GM21528 (cell line): ENCODE results near the gene LIN52.
"Not testable (repeated sequence)": the region's sequence is repeated elsewhere in the genome, so short reads cannot be mapped to it uniquely, and the experiment has no call there.

Experiments used
- ATAC-seq: cut with Tn5 transposase; IDR thresholded peaks from one replicate; pipeline ENCODE4 v1.9.1; 2021; ENCODE audit warnings: mild to moderate bottlenecking, moderate library complexity; ENCODE audit not compliant: unreplicated experiment, low FRiP score

Gene LIN52

GRCh38 chr14:74089251-74090020, 4.7 kb downstream of the LIN52 start:
- ATAC-seq, result no peak

GRCh38 chr14:74105381-74105780, 20.6 kb downstream of the LIN52 start:
- no peak for ATAC-seq

GRCh38 chr14:74109369-74109768, 24.6 kb downstream of the LIN52 start:
- no peak for ATAC-seq

DNA sequence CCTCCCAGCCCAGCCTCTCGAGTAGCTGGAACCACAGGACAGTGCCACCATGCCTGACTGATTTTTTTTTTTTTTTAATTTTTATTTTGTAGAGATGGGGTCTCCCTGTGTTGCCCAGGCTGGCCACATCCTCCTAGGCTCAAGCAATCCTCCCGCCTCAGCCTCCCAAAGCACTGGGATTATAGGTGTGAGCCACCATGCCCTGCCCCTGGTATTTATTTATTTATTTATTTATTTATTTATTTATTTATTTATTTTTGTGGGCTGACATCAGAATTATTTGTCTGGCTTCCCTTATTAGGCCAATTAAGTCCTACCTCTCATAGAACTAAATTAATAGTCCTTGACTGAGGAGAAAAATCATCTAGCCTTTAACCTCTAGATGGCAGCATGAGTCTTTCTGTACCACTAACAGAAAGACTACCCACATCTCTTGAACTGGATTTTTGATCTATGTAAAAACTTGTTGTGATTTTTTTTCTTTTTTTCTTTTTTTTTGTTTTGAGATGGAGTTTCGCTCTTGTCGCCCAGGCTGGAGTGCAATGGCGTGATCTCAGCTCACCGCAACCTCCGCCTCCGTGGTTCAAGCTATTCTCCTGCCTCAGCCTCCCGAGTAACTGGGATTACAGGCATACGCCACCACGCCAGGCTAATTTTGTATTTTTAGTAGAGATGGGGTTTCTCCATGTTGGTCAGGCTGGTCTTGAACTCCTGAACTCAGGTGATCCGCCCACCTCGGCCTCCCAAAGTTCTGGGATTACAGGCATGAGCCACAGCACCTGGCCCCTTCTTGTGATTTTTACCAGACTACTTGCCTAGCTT, 26.9 kb downstream of the LIN52 start:
- not testable (repeated sequence) for ATAC-seq

GRCh38 chr14:74125487-74125886, 40.7 kb downstream of the LIN52 start:
- not testable (repeated sequence) for ATAC-seq

DNA sequence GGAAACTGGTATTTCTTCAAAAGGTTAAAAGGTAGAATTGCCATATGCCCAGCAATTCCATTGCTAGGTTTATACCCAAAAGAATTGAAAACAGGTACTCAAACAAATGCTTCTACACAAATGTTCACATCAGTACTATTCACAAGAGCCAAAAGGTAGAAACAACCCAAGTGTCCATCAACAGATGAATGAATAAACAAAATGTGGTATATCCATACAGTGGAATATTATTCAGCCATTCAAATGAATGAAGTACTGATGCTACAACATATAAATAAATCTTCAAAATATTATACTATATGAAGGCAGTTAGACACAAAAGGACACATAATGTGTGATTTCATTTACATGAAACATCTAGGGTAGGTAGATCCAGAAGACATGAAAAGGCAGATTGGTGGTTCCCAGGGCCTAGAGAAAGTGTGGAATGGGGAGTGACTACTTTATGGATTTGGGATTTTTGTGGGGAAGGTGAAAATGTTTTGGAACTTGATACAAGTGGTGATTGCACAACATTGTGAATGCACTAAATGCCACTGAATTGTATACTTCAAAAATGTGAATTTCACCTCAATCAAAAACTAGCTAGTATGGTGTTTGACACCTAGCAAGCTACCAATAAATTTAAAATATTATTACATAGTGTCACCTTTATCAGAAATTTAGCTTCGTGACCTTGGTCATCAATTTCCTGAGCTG, 41.7 kb downstream of the LIN52 start:
- no peak for ATAC-seq

DNA sequence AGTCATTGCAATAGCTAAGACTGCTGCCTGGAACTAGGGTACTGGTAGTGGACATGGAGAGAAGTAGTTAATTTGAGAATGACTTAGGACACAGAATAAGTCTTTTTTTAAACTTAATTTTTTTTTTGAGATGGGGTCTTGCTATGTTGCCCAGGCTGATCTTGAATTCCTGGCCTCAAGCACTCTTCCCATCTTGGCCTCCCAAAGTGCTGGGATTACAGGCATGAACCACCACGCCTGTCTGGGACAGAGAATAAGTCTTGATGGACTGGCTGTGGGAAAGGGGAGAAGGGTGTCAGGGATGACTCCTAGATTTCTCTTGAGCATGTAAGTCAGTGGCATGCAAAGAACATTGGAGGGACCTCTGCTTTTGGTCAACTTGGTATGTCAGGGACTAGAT, 42.9 kb downstream of the LIN52 start:
- ATAC-seq, result no peak

DNA sequence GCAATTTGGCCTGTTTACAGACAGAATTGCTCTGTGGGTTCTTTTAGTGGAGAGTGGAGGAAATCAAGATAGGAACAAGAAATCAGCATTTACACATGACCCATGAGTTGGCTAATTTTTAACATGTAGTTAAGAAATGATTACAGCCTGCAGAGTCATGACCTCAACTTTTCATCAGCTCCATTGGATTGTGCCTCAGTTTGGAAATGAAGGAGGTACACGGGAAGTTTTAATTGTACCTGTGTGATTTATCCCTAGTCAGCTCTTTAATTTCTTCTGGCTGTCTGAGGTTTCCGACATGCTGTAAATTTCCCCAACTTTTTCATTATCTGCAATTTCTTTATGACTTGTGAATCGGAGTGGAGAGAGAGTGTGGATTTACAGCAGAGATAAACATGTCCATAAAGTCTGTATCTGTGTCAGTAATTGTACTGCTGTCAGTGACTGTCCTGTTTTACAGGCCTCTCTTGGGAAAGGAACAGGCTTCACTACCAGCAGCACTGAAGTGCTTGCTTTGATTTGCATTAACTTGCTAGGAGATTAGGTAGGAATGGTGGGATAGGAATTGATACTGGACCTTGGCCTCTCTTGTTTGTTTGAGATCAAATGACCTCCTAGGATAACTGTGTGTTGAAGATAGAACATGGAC, 49.2 kb downstream of the LIN52 start:
- ATAC-seq, result no peak

GRCh38 chr14:74134484-74134883, 49.7 kb downstream of the LIN52 start:
- ATAC-seq, result no peak

GRCh38 chr14:74135426-74135825, 50.7 kb downstream of the LIN52 start:
- ATAC-seq, result no peak

GRCh38 chr14:74140374-74140850, 55.7 kb downstream of the LIN52 start:
- no peak for ATAC-seq

DNA sequence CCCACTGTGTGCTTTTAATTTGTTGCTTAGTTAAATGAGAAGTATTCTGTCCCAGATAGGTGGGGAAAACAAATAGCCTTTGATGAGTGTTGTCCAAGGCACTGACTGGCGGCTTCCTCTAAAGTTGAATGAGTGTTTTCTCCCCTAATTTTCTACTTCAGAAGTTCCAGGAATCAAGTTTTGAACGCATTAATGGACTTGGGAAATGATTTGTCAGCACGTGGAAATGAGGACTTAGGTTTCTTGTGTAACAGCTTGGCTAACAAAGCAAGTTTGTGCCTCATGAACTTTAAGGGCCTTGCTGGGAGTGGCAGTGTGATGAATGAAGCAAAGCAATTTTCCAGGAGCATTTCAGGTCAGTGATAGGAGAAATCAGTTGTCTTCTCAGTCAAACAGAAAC, 56.9 kb downstream of the LIN52 start:
- no peak for ATAC-seq

DNA sequence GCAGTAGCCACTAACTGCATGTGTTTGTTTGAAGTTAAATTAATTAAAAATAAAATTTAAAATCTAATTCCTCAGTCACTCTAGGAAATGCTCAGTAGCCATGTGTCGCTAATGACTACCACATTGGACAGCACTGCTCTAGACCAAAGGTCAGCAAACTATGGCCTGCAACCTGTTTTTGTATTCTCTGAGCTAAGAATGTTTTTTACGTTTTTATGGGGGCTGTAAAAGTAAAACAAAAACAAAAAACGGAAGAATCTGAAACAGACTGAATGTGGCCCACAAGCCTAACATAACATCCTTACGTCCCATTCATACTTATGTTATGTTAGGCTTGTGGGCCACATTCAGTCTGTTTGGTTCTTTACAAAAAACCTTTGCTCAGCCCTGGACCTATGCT, 57.8 kb downstream of the LIN52 start:
- ATAC-seq, result no peak

DNA sequence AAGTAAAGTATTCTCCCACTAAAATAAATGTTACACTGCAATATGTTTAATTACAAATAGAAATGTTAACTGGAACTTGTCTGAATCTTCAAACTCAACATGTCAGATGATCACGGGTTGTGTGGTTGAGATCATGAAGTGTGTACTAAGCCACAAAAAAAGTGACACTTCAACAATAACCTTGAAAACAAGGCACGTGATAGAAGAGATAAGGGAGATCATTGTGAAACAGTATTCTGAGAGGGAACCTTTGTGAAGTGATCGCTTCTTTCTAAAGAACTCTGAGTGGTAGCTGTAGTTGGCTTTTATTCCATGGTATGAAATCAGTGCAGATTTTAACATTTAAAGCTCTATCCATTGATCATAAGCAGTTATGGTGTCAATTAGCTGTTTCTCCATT, 60.0 kb downstream of the LIN52 start:
- no peak for ATAC-seq

DNA sequence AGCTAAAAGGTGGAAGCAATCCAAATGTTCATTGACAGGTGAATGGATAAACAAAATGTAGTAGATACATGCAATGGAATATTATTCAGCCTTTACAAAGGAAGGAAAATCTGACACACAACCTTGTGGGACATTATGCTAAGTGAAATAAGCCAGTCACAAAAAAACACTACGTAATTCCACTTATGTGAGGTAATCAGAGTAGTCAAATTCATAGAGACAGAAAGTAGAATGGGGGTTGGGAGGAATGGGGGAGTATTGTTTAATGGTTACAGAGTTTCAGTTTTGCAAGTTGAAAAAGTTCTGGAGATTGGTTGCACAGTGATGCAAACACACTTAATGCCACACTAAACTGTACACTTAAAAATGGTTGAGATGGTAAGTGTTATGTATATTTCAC, 62.8 kb downstream of the LIN52 start:
- no peak for ATAC-seq

- no peak for ATAC-seq
Observed at GRCh38 chr14:74148705-74149104, 63.9 kb downstream of the LIN52 start.

- no peak for ATAC-seq
Observed at GRCh38 chr14:74155287-74155686, 70.5 kb downstream of the LIN52 start.

DNA sequence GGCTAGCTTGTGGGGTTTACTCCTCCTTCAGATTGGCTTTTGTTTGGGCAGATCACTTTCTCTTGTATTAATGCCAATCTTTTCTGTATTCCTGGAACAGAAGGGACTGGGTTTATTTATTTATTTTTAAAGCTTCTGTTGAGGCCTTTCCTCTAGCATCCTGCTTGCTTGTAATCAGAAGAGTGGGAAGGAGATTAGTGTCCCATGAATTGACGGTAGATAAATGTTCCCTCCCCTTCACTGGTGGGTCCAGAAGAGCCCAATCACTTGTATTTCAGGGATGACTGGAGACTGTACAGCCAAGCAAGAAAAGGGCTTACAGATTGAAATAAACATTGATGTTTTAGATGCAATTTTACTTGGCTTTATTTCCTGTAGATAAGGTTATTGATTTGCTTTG, 71.0 kb downstream of the LIN52 start:
- ATAC-seq, result no peak

GRCh38 chr14:74160763-74161162, 76.0 kb downstream of the LIN52 start:
- ATAC-seq, result no peak

DNA sequence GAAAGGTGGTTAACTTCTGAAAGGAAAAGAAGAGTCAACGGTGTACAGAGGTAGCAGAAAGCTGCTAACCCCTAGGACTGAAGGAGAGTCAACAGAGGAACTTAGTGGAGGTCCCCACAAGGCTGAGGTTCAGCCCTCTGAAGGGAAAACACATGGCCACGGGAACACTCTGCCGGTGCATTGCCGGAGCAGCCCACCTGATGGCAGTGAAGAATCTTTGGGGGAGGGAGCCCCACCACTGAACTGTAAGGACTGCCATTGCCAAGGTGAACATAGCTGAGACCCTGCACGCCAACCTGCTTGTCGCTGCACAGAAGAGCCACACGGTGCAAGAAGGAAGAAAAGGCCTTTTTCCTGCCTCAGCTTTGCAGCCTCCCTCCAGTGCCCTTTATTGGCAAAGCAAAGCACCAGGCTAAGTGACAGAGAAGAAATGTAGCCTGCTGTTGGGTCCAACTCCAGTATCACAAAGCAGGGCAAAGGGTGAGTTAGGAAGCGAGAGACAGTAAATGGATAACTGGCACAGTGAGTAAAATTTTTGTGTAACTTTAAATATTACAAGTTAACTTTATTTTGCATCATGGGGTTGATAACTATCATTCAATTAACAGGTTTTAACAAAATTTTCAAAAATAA, 76.9 kb downstream of the LIN52 start:
- no peak for ATAC-seq
